Hematopoietic multipotent progenitor cell treated with erythropoietin and hydrocortisone succinate and interleukin-3 and kit ligand, for 8 days (in vitro differentiated cells): Measurements from ENCODE around the gene DSCAML1.

Experiments used
- DNase-seq: peaks from one replicate; pipeline ENCODE4 v3.0.0-alpha.2; 2015

DSCAML1 gene, protein sequence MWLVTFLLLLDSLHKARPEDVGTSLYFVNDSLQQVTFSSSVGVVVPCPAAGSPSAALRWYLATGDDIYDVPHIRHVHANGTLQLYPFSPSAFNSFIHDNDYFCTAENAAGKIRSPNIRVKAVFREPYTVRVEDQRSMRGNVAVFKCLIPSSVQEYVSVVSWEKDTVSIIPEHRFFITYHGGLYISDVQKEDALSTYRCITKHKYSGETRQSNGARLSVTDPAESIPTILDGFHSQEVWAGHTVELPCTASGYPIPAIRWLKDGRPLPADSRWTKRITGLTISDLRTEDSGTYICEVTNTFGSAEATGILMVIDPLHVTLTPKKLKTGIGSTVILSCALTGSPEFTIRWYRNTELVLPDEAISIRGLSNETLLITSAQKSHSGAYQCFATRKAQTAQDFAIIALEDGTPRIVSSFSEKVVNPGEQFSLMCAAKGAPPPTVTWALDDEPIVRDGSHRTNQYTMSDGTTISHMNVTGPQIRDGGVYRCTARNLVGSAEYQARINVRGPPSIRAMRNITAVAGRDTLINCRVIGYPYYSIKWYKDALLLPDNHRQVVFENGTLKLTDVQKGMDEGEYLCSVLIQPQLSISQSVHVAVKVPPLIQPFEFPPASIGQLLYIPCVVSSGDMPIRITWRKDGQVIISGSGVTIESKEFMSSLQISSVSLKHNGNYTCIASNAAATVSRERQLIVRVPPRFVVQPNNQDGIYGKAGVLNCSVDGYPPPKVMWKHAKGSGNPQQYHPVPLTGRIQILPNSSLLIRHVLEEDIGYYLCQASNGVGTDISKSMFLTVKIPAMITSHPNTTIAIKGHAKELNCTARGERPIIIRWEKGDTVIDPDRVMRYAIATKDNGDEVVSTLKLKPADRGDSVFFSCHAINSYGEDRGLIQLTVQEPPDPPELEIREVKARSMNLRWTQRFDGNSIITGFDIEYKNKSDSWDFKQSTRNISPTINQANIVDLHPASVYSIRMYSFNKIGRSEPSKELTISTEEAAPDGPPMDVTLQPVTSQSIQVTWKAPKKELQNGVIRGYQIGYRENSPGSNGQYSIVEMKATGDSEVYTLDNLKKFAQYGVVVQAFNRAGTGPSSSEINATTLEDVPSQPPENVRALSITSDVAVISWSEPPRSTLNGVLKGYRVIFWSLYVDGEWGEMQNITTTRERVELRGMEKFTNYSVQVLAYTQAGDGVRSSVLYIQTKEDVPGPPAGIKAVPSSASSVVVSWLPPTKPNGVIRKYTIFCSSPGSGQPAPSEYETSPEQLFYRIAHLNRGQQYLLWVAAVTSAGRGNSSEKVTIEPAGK (N-terminal part only)

DNA sequence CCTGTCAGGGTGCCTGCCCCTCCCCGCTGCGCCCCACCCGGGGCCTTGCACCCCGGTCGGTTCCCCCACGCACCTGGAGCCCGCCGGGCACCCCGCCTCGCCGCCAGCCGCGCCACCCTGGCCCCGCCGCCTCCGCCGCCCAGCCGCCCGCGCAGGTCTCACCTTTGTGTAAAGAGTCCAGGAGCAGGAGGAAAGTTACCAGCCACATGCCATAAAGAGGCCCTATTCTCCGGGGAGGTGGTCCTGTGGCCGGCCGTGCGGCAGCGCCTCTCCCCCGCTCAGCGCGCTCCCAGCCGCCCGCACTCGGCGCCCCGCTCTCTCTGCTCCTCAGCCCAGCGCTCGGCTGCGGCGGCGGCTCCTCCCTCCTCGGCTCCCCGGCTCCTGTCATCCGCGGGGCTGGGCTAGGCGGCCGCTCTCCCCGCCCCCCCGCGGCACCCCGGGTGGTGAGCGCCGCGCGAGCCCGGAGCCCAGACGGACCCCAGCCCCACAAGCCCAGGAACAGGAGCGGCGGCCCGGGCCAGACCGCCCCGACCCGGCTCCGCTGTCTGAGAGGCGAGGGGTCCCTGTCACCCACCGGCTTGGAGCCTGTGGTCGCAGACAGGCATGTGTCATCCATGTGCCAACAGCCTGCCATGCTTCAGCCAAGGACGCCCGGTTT lies at the start of gene DSCAML1:
Gene DSCAML1 (minus strand): TSS at position 345 of the 658 bp plus-strand sequence. CDS start 137 bp downstream, at position 208.
- DNase-seq, result no peak

DNA sequence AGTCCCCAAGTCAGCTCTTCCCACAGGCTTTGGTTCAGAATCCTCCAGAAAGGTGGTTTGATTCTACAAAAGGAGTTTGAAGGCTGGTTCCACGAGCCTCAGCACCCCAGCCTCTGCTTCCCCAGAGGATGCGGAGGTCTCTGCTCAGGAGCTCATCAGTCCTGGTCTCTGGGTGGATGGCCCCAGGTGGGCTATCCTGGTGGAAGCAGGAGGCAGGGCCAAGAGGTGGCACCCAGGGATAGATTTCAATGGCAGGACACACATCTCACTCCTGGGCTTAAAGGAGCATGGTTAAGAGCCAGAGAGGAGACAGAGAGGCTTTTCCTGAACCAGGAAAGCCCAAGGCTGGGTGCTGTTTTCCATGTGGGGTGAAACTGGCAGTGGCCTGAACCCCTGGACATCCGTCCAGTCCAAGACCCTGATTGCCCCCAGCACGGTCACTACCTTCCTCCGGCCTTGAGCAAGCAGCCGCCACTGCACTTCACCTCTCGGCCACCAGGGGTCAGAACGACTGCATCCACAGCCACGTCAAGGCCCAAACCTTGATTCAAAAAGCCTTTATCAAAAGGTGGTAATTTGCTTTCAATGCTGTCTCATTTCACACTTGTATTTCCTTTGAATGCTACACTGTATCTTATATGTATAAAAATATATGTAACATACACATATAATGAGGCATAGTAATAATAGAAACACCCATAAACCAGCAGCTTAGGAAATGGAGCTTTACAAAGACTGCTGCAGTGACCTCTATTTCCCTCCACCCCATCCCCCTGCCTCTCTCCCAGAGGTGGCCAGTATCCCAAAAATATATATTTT lies 46.9 kb upstream of the DSCAML1 start:
- peak; percentile 53 for DNase-seq

DNA sequence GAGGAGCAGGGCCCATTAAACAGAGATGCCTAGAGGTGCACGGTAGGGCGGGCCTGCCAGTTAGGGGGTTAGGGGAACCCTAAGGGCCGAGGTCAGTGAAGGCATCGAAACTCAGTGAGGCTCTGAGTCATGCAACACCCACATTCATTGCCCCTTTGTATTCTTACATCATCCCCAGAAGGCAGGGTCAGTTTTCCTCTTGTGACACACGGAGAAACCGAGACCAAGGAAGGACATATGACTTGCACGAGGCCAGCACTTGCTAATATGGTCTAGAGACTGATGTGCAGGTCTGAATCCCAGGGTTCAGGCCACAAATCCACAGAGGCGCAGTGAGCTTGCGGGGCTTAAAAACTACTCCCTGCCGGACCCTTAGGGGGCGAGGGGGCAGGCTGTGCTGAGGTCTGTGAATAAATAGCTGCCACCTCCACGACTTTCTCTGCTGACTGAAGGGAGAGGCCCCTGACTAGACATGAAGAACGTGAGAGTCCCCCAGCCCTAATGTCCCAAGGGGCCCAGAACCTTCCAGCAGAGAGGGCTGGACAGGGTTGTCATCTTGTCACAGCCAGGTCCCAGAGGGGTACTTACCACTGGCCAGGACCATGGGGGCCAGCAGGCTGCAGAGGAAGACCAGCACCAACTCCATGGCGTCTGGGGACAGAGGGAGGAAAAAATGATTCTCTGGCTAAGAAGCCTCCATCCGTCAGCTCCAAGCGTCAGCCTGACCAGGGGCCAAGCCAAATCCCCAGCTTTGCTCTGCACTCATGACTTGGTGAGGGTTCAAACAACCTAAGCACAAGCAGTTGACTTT lies 45.3 kb upstream of the DSCAML1 start:
- no peak for DNase-seq

DNA sequence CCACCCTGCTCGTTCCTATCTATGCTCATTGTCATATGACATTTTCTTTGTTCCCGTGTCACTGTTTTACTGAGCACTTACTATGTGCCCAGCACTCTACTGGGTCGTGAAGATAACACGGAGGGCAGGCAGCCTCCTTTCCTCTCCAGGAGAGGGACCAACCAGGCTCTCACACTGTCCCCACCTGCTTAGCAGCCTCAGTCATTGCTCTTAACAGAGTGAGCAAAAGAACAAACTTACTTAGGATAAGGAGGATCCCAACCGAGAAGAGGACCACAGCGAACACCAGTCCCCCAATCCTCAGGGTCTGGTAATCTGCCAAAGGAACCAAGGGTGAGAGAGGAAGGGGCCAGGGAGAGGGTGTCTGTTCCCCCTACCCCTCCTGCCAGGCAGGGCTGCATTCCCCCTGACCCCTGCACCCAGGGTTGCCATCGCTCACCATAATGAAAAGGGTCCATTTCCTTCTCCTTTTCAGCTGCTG lies 44.6 kb upstream of the DSCAML1 start:
- DNase-seq, result no peak

DNA sequence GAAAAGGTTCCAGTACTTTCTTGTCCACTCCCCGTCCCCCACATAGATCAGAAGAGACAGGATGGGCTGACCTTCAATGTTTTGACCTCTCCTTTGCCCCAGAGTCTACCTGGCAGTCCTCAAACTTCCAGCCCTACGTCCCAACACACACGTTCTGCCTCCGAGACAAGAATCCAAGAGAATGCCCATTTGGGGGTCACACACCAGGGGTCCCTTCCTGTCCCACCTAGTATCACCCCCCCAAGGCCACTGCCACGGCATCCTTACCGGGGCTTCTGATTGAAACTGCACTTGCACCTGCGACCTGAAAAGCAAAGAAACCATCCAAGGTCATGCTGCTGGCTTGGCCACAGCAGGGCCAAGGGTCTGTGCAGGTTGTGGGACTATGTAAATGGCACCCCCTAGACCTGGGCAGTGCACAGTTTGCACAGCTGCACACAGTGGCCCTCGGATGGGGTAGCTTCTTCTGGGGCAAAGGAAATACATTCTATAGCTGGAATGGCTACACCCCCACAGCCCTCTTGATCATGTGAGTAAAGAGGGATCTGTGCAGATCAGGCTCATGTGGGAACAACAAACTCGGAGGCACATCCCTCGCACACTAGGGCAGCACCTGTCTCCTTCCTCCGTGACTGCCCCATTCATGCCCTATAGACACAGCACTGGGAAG lies 44.0 kb upstream of the DSCAML1 start:
- DNase-seq, result no peak

DNA sequence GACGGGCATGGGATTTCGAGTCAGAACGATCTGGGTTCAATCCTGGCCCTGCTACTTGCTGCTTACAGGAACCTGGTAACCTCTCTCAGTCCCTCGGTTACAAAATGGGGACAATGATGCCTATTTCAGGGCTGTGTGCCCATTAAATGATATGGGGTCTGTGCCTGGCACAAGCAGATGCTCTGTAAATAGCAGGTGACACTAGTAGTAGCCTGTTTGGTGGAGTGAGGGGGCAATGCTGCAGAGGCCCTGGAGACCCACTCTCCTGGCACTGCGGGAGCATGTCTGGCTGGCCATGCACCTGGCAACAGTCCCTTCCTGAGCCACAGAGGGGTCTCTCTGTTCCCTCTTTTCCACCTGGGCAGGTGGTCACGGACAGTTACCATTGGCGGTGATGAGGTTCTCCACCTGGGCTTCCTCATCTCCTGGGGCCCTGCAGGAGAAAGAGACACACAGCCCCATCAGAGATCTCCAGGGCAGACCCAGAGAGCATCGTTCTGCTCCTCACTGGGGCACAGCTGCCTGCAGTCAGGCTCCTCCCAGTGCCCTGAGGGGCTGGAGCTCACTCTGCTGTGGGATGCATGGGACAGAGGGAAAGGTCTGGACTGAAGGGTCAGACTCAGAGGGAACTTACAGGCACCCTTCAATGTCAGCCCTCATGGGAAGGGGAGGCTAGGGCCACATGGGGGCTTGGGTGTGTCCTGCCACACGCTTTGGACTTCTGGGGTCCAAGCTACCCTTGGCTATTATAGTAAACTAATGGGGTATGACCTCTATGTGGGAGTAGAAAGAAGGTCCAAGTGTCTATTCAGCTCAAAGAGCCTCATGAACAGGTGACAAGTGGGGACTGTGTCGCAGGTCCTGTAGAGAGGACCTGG lies 43.2 kb upstream of the DSCAML1 start:
- no peak for DNase-seq

DNA sequence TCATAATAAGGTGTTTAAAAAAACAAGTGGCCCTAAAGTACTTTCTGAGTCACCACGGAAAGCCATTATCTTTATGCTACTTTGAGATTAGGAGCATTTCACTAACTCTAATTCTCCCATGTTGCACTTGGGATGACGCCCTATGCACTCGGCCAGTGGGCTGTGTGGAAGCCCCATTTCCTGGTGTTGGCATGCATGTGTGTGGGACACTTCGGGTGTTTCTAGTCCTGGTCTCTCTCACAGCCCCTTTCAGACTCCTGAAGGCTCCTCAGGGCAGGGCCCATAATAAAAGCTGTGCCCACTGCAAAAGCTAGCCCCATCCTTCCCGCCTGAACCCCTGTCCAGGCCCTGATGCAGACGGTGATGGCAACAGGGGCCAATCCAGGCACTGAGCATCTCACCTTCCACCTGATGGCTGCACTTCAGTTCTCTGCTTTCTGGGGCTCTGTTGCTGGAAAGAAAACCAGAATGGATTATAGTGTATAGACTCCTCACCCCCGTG lies 42.4 kb upstream of the DSCAML1 start:
- no peak for DNase-seq

DNA sequence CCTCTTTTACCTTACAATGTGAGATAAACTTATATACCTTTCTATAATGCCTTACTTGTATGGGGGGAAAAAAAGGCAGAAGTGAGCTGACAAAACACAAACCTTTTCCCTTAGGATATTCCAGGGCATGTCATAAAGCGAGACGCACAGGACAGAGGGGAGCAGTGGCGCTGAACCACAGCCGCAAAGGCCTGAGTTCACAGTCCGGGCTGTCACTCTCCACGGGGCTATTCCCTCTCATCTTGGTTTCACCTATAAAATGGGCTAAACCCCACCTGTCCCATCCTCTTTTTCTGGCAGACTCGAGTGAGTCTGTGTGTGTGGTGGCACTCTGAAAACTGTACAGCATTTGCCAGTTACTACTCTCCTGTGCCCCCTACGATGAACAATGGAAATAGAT lies 41.9 kb upstream of the DSCAML1 start:
- no peak for DNase-seq

DNA sequence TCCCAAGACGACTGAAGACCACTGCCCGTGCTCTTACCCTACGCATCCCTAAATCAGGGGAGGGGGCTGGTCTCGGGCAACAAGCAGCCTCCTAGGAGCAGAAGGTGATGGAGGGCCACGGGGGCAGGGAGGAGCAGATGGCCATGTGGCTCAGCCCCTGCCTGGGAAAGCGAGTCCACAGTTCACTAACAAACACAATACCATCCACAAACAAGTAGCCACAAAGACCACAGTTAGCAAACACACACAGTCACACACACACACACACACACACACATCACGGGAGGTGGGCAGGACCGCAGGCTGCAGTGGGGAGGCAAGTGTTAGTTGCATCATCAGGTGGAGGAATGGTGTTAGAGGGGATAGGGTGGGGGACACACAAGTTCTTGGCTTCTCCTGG lies 40.8 kb upstream of the DSCAML1 start:
- no peak for DNase-seq

DNA sequence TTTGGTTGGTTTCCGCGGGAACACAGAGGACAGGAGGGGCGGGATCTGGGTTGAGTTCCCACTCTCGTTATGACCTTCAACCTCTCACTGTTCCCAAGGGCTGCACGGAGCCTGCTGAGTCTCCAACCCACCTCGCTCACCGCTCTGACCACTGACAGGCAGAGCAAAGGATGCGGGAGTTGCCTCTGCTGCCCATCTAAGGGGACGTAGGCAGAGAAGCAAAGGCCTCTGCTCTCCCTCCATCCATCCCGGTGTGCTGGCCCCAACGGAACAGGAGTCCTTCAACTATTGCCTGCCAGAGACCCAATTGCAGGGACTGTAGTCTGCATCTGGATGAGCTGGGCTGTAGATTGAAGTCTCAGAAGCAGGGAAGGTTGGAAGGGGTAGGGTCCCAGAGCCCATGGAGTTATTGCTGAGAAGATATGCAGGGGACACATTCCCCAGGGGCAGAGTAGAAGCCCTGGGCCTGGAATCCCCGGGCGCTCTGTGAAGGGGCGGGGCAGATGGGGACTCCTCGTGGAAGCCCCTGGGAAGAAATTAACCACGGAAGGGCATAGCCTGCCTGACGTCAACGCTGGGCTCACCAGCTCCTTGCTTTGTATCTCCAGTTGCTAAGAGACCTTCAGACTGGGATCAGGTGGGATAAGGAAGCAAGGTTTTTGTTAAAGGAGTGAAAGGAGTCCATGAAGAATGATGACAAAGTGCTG lies 40.2 kb upstream of the DSCAML1 start:
- DNase-seq, result no peak

DNA sequence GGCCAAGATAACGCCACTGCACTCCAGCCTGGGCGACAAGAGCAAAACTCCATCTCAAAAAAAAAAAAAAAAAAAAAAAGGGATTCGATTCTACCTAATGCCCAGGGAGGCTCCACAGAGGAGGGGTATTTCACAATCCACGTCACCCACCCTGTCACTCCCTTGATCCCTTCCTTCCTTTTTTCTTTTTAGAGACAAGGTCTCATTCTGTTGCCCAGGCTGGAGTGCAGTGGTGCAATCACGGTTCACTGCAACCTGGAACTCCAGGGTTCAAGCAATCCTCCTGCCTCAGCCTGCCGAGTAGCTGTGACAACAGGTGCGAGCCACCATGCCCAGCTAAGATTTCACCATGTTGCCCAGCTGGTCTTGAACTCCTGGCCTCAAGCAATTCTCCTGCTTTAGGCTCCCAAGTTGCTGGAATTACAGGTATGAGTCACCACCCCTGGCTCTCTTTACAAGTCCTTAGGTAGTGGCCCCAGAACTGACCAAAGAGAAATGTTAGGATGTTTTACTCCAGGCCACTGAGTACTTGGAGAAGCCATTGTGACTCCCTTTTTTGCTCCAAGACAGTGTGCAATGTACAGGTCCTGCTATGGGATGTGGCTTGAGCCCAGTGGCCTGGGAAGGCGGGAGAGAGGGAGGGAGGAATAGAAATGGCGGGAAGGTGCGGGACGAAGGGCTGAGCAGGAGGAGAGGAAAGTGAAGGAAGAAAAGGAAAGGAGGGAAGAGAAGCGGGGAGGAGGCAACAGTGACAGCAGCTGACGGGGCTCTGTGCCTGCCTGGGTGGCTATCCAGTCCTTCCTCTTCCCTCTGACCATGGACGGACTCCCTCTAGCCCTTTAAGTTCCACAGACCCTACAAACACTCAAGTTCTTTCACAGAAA lies 39.3 kb upstream of the DSCAML1 start:
- no peak for DNase-seq

DNA sequence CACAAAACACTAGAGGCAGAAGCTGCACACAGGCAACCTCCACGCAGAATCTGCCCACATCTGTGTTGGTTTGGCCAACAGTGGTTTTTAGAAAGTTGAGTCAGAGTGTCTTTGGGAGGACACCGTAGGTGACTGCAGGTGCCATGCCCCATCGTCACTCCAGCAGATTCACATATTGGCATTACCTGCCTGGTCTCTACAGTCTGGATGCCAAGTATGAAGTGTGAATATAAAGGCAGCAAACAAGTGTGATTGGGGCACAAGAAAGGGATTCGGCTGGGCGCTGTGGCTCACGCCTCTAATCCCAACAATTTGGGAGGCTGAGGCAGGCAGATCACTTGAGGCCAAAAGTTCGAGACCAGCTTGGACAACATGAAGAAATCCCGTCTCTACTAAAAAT lies 38.6 kb upstream of the DSCAML1 start:
- DNase-seq, result no peak

DNA sequence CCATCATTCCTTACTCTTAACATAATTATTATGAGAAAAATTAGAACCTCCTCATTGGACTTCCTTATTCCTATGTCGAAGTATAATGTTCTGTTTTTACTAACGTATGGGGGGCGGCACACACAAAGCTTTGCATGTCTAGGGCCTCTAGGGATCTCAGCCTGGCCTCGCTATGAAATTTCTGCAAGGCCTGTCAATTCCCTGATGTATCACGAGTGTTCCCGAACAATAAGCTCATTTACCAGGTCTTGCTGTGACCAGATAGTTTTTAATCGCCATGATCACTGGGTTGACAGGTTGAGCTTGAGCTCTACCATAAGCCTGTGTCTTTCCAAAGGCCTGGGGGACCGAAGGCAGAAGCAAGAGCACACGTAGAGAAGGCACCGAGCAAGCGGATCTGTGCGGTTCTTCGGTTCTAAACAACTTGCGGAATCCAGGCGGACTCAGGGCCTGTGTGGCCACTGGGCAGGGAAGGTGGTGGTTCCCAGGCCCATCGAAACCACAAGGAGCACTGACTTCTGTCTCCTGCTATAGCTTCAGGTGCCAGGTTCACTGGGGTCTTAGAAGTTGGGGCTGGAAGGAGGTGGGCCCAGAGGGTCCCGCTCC lies 37.9 kb upstream of the DSCAML1 start:
- DNase-seq, result no peak

DNA sequence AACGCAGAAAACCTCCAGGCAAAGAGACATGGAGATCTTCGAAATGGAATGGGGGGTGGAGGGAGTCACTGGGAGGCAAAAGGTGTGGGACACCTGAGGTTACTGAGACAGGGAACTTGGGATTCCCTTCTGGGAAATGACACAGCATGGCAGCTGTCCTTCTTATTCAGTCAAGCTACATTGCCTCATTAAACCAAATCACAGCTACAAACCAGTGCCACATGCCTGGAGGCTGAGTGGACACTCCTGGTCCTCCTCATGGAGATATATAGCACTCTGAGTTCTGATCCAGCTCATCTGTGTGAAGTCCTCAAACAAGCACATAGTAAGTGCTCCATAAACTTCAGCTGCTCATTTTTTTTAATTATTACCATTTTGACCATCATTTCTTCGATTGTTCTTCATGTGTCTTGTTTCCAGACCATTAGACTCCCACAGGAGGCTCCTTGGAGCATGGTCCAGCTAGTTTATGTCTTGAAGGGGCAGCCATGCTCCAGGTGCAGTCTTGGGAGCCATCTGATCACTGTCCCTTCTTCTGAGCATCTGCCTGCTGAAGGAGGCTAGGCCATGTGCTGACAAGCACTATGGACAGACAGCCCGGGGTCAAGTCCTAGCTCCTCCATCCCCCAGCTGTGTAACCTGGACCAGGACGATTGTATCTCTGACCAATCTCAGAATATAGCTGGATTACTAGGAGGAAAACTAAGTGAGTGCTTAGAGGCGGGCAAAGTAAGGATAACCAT lies 37.2 kb upstream of the DSCAML1 start:
- DNase-seq, result no peak

DNA sequence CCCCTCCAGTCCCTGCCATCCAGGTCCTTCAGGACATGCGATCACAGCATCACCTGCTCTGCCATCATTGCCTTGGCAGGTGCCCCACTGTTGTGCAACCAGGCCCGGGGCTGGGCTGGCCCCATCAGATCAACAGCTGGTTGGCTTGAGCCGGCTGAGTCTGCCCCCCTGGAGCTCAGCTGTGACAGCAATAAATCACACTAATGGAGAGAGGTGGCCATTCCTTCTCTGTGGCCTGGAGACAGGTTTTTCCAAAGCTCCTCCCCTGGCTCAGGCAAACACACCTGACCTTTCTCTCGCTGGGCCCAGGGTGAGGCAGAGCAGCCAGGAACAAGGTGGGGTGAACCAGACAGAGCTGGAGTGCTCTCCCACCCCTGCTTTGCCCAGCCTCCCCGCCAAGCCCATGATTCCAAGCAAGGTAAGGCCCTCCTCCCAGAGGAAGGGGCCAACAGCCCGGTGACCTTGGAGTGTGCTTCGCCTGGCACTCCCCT lies 36.4 kb upstream of the DSCAML1 start:
- DNase-seq, result no peak

DNA sequence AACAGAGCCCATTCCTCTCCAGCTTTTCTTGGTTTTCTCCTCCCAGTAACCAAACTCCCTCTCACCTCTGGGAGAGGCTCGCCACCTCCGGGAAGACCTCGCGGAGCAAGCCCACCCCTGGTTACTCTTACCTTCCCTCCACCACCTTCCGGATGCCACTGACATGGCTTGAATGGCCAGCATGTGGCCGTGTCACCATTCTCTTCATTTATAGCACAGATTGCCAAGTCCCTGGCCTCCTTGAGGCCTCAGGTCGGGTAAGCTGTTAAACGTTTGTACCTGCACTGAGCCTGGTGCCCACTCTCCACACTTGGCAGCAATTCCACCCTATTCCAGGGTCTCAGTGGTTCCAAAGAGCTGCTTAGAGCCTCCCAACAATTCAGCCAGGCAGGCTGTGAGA lies 35.5 kb upstream of the DSCAML1 start:
- DNase-seq, result no peak
